Lower lobe of right lung (tissue), 2 donors: Measurements from ENCODE around the gene GALNT9. TPM values are rescaled to one million over a fixed set of nuclear protein-coding genes. Genes with fewer than 3 reads are reported as not detected.
"Not testable (repeated sequence)": the region's sequence is repeated elsewhere in the genome, so short reads cannot be mapped to it uniquely, and the experiment has no call there.

Experiments
- ATAC-seq, 2 donors: fragments of 200-7000 bp; cut with Tn5 transposase; one replicate each; pipeline ENCODE4 v1.9.1; 2020 to 2022; ENCODE audit warnings: mild to moderate bottlenecking in 2 of 2, moderate library complexity in 2 of 2
- DNase-seq: peaks from one replicate; pipeline ENCODE4 v3.0.0-alpha.2; 2020
- H3K27ac ChIP-seq: fragments of 200-600 bp; one replicate; pipeline ENCODE4 v1.8.0; 2022
- H3K27me3 ChIP-seq: fragments of 200-600 bp; one replicate; pipeline ENCODE4 v1.8.0; 2022; ENCODE audit warnings: low read depth
- H3K36me3 ChIP-seq: fragments of 200-600 bp; one replicate; pipeline ENCODE4 v1.8.0; 2022; ENCODE audit warnings: mild to moderate bottlenecking
- H3K4me1 ChIP-seq: fragments of 200-600 bp; one replicate; pipeline ENCODE4 v1.8.0; 2022
- H3K4me3 ChIP-seq: fragments of 200-600 bp; one replicate; pipeline ENCODE4 v1.8.0; 2022; ENCODE audit warnings: mild to moderate bottlenecking
- H3K9me3 ChIP-seq: fragments of 200-600 bp; one replicate; pipeline ENCODE4 v1.8.0; 2022
- intact Hi-C: fragments of 100-400 bp; cut with DNase I; formaldehyde crosslinking; loops from one replicate; pipeline ENCODE4 v1.11.0; 2022
- long read RNA-seq: library from polyadenylated mRNA; unstranded; transcript quantifications from one replicate; pipeline ENCODE4 v2.0.0, GENCODE V29; 2021
- total RNA-seq: library from RNA; stranded (reverse); fragmentation: NEBNext Ultra II Directional; extraction: Animal tissue kit (Norgen Biotek cat#: 25700); gene quantifications from one replicate; pipeline ENCODE4 v1.2.1, GENCODE V29; 2021
- TF ChIP-seq, protein P1 (sequence below): fragments of 200-600 bp; IDR thresholded peaks from one replicate; pipeline ENCODE4 v1.8.0; 2022; ENCODE audit warnings: antibody characterized with exemption, mild to moderate bottlenecking
- donor health status: DM: no; HTN: yes; CAD: no; lungs with severe emphysema.

GALNT9 gene
- not detected for total RNA-seq
- long read RNA-seq = 0 reads

DNA sequence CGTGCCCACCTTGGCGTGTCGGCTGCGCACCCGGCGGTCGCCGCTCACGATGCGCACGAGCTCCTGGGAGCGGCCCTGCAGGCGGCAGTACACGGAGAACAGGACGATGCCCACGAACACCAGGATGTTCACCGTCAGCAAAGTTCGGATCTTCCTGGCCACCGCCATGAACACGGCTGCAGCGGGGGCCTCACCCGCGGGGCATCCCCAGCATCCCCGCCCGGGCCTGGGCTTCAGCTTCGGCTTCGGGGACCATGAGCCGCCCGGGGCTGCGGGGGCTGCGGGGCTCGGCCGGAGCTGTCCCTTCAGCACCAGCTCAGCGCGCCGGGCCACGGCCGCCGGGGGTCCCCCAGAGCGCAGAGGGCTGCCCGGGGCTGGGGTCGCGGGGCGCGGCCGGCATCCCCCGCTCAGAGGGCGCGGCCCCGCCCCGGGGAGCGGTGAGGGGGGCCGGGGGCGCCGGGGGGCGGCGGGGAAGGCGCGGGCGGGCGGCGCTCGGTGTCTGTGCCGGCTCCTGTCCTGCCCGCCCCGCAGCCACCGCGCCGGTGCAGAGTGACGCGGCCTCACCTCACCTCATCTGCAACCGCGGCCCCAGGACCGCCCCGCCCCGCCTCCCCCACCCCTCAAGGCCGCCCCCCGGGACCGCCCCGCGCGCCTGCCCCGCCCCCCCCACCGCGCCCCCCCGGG is at the start of gene GALNT9:
GALNT9 (minus strand) TSS at position 554 of the 684 bp plus-strand sequence; CDS start at position 168, 386 bp downstream.
- Histone ChIP-seq H3K27ac (no peak within 1 kb of the TSS), H3K36me3 (no peaks in the 10 kb centered on the region), H3K4me1 (peaks cover 7% of the 10 kb centered on the region), H3K27me3 (peaks cover 83% of the 10 kb centered on the region), H3K4me3 (no peak within 1 kb of the TSS), H3K9me3 (no peaks in the 10 kb centered on the region)
- ATAC-seq (no peak), DNase-seq (no peak)
- TF ChIP-seq, protein P1, sequence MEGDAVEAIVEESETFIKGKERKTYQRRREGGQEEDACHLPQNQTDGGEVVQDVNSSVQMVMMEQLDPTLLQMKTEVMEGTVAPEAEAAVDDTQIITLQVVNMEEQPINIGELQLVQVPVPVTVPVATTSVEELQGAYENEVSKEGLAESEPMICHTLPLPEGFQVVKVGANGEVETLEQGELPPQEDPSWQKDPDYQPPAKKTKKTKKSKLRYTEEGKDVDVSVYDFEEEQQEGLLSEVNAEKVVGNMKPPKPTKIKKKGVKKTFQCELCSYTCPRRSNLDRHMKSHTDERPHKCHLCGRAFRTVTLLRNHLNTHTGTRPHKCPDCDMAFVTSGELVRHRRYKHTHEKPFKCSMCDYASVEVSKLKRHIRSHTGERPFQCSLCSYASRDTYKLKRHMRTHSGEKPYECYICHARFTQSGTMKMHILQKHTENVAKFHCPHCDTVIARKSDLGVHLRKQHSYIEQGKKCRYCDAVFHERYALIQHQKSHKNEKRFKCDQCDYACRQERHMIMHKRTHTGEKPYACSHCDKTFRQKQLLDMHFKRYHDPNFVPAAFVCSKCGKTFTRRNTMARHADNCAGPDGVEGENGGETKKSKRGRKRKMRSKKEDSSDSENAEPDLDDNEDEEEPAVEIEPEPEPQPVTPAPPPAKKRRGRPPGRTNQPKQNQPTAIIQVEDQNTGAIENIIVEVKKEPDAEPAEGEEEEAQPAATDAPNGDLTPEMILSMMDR = no peak
- intact Hi-C loops = no loop called here

DNA sequence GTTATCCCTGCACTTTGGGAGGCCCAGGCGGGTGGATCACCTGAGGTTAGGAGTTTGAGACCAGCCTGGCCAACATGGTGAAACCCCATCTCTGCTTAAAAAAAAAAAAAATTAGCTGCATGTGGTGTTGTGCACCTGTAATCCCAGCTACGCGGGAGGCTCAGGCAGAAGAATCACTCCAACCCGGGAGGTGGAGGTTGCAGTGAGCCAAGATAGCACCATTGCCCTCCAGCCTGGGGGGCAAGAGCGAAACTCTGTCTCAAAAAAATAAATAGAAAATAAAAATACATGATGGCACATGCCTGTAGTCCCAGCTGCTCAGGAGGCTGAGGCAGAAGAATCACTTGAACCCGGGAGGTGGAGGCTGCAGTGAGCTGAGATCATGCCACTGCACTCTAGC is 49.7 kb upstream of the GALNT9 start:
- H3K4me3 ChIP-seq, H3K4me1 ChIP-seq, ATAC-seq, H3K9me3 ChIP-seq, intact Hi-C loops, H3K27ac ChIP-seq, H3K36me3 ChIP-seq, DNase-seq: not testable (repeated sequence)
- H3K27me3 ChIP-seq = peaks cover 47% of the 10 kb centered on the region

DNA sequence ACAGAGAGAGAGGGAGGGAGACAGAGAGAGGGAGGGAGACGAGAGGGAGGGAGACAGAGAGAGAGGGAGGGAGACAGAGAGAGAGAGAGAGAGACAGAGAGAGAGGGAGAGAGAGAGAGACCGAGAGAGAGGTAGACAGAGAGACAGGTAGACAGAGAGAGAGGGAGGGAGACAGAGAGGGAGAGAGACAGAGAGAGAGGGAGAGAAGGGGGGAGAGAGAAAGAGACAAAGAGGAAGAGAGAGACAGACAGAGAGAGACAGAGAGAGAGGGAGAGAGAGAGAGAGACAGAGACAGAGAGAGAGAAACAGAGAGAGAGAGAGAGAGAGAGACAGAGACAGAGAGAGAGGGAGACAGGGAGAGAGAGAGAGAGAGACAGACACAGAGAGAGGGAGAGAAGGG is 47.8 kb upstream of the GALNT9 start:
- Histone ChIP-seq H3K9me3 (no peaks in the 10 kb centered on the region), H3K4me1 (no peaks in the 10 kb centered on the region), H3K36me3 (no peaks in the 10 kb centered on the region), H3K4me3 (no peak overlapping the region), H3K27ac (no peak overlapping the region), H3K27me3 (peaks cover 65% of the 10 kb centered on the region)
- TF ChIP-seq, protein P1 = no peak
- DNase-seq (no peak), ATAC-seq (no peak)
- intact Hi-C loops = no loop called here

DNA sequence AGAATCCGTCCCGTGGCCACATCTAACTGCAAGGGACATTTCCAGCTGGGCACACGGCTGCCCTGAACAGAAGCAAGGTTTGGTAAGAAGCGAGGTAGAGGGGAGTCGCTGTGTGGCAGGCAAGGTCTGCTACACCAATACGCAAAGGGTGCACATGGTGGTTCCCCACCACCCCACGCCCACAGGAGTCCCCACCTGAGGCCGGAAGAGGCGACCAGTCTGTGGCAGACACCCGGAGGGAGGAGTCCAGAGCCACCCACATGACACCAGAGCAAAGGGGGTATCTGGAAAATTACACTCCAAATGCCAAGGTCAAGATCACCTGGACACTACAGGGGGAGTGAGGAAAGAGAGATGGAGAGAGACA is 47.1 kb upstream of the GALNT9 start:
- TF ChIP-seq, protein P1 = no peak

DNA sequence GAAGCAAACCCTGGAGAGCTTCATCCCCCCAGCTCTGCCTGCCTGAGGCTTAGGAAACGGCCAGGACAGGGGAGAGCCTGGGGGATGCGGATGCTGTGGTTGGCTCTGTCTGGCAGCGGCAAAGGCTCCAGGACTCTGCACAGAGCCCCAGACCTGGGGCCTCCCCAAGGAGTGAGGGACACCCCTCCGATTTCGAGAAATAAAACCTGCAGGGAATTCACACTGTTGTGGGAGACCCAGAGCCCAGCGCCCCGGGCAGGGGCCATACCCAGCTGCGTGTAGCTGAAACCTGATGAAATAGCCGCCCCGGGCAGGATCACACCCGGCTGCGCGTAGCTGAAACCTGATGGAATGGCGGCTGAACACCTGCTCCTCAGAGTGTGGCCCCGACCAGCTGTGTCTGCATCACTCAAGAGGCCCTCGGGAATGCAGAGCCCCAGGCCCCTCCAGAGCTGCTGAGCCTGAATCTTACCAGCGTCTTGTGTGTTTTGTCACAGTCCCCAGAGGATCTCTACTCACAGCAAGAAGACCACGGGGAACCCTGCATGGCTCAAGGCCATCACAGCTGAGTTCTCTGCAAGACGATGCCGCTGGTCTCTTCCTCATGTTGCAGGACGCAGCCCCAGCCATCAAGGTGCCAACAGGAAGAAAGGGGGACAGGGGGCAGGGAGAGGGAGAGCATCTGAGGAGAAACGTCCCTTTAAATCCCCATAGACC is 46.5 kb upstream of the GALNT9 start:
- DNase-seq (no peak), ATAC-seq (no peak)
- peaks cover 74% of the 10 kb centered on the region for H3K27me3 ChIP-seq
- H3K36me3 ChIP-seq = no peaks in the 10 kb centered on the region
- intact Hi-C loops = no loop called here
- H3K27ac ChIP-seq = no peak overlapping the region
- no peaks in the 10 kb centered on the region for H3K4me1 ChIP-seq
- TF ChIP-seq, protein P1 = no peak
- peaks cover 5% of the 10 kb centered on the region for H3K9me3 ChIP-seq
- H3K4me3 ChIP-seq = no peak overlapping the region

More for the DNA sequence above, 47.1 kb upstream of the GALNT9 start:
- intact Hi-C loops = no loop called here
- no peak for ATAC-seq
- H3K36me3 ChIP-seq = no peaks in the 10 kb centered on the region
- H3K4me3 ChIP-seq = no peak overlapping the region
- no peaks in the 10 kb centered on the region for H3K4me1 ChIP-seq
- H3K27me3 ChIP-seq = peaks cover 69% of the 10 kb centered on the region
- no peak for DNase-seq
- no peak overlapping the region for H3K27ac ChIP-seq
- H3K9me3 ChIP-seq = peaks cover 3% of the 10 kb centered on the region
